Thymus (tissue), 11 donors: Measurements from ENCODE around the gene LRRC43. TPM values are rescaled to one million over a fixed set of nuclear protein-coding genes. Genes with fewer than 3 reads are reported as not detected.
A peak's percentile ranks its signal among the peaks of the same experiment; 100 is the strongest.

ENCODE experiments used
- DNase-seq, 9 donors: peaks; one replicate each; pipeline ENCODE4 v3.0.0-alpha.2; 2013; ENCODE audit warnings: low spot score in 9 of 9, low read depth in 6 of 9, missing footprints in 1 of 9
- H3K27ac ChIP-seq, 2 donors: one replicate each; pipeline ENCODE4 v1.5.1; 2013; ENCODE audit warnings: control low read depth in 1 of 2, low read depth in 1 of 2, low read length in 1 of 2, mild to moderate bottlenecking in 1 of 2, moderate library complexity in 1 of 2
- H3K27me3 ChIP-seq, 2 donors: one replicate each; pipeline ENCODE4 v1.5.1; 2013; ENCODE audit warnings: low read length in 1 of 2; ENCODE audit not compliant: control insufficient read depth in 2 of 2, insufficient read depth in 1 of 2
- H3K36me3 ChIP-seq, 2 donors: one replicate each; pipeline ENCODE4 v1.5.1; 2013; ENCODE audit warnings: low read length in 1 of 2, mild to moderate bottlenecking in 1 of 2, moderate library complexity in 1 of 2; ENCODE audit not compliant: control insufficient read depth in 2 of 2, insufficient read depth in 2 of 2
- H3K4me1 ChIP-seq, 2 donors: one replicate each; pipeline ENCODE4 v1.5.1; 2013; ENCODE audit warnings: low read length in 2 of 2; ENCODE audit not compliant: control insufficient read depth in 2 of 2, insufficient read depth in 2 of 2
- H3K4me3 ChIP-seq, 2 donors: one replicate each; pipeline ENCODE4 v1.5.1; 2013; ENCODE audit warnings: low read length in 2 of 2, control low read depth in 1 of 2, mild to moderate bottlenecking in 1 of 2
- H3K9me3 ChIP-seq, 2 donors: one replicate each; pipeline ENCODE4 v1.5.1; 2013; ENCODE audit warnings: low read length in 1 of 2, mild to moderate bottlenecking in 1 of 2; ENCODE audit not compliant: control insufficient read depth in 2 of 2, insufficient read depth in 1 of 2
- WGBS: extraction: QIAGEN DNeasy Blood & Tissue Kit; methylation state at CpG from one replicate; pipeline ENCODE4 v1.1.7; 2013; 5-methylcytosine and 5-hydroxymethylcytosine counted together
- polyA plus RNA-seq: library from polyadenylated mRNA; stranded (reverse); fragments of 200-250 nt; gene quantifications from one replicate; pipeline ENCODE4 v1.2.3, GENCODE V29; 2013
- total RNA-seq: library from RNA; stranded (reverse); fragments of 120-200 nt; gene quantifications from one replicate; pipeline ENCODE4 v1.2.4, GENCODE V29; 2013
- donor health status: healthy.

The LRRC43 gene
- total and polyA plus RNA-seq, 2 donors = 0.28 to 0.32 TPM

DNA sequence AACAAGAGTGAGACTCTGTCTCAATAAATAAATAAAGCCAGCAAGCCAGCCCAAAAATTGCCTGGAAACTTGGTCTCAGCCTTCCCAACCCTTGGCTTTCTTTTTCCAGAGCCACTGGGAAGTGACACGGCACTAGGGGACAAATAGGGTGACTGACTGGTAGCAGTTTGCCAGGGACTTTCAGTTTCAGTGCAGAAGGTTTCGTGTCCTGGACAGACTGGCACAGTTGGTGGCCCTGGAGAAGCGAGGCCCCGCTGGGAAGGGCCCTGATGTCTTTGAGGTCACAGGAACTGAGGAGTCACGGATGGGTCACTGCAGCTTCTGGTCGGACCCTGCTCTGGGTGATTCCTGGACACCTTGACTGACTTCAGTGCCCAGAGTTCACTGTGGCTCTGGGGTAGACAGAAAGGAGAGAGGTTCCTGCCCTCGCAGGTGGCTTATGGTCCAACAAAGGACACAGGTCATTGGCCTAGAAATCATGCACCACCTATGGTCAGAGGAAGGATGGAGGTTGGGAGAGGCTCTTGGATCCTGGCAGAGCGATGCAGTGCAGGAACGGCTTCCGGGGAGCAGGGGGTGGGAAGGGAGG, 2.7 kb downstream of the LRRC43 start:
- no peak overlapping the region for H3K4me3 ChIP-seq
- peaks cover 3 to 16% of the 10 kb centered on the region in 2 donors for H3K4me1 ChIP-seq
- peaks cover 2 to 28% of the 10 kb centered on the region in 2 donors for H3K27me3 ChIP-seq
- H3K27ac ChIP-seq = no peak overlapping the region
- DNase-seq = no peak
- WGBS = 96% methylated on average over 10 of the region's 10 CpGs
- H3K36me3 ChIP-seq = no peaks in the 10 kb centered on the region
- no peaks in the 10 kb centered on the region for H3K9me3 ChIP-seq

DNA sequence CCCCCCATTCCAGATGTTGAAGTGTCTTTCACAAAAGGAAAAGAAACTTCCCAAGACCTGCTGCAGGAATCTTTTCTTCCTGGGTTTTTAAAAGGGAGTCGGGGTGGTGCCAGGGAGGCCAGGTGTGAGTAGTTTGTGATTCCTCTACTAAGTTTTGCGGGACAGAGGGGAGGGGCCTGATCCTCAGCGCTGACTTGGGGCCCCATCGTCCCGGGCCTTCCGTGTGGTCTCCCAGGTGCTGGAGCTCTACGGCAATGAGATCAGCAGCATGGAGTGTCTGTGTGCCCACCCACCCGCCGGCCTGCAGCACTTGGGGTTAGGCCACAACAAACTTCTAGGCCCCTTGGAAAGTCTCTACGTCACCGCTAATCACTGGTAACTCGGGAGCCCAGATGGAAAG, 4.5 kb downstream of the LRRC43 start:
- Histone ChIP-seq H3K27me3 (peaks cover 2 to 27% of the 10 kb centered on the region in 2 donors), H3K36me3 (no peaks in the 10 kb centered on the region), H3K27ac (no peak overlapping the region), H3K9me3 (no peaks in the 10 kb centered on the region), H3K4me1 (peaks cover 3 to 16% of the 10 kb centered on the region in 2 donors), H3K4me3 (no peak overlapping the region)
- no peak for DNase-seq
- WGBS = 93% methylated on average over 12 of the region's 12 CpGs

DNA sequence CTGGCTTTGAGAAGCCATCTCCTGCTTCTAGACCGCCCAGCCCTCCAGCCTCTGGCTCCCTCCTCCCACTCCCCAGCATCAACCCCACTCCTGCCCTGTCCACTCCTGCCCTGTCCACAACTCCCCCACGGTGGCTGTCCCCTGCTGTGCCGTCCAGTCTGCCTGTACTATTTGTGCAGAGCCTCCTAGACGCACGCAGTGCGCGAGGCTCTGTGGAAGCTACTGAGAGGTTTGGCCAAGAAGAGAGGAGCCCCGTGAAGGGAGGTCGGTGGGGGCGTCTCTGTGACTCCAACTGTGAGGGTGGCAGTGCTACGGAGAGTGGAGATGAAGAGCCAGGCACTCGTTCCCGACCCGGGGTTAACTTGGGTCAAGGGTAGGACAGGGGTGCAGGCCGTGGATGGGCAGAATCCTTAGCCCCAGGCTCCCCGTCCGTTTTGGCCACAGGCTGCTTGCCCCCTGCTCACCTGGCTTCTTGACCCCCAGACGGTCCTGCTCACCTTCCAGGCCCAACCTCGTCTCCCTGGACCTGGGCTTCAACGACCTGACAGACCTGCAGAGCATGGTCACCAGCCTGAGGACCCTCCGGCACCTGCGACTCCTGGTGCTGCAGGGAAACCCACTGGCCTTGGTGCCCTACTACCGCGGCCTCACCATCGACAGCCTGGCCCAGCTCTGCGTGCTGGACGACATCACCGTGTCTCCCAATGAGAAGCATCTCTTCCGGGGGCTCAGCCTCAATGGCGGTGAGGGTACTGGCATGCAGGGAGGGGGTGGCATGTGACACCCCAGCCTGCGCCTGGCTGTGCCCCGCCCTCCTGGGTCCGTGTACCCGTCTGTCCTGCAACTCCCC, 6.9 kb downstream of the LRRC43 start:
- Histone ChIP-seq H3K27me3 (peaks cover 0 to 5% of the 10 kb centered on the region in 2 donors), H3K4me1 (no peaks in the 10 kb centered on the region), H3K36me3 (no peaks in the 10 kb centered on the region), H3K9me3 (no peaks in the 10 kb centered on the region), H3K4me3 (no peak overlapping the region), H3K27ac (no peak overlapping the region)
- no peak for DNase-seq
- whole genome bisulfite sequencing = 97% methylated on average over 34 of the region's 34 CpGs

DNA sequence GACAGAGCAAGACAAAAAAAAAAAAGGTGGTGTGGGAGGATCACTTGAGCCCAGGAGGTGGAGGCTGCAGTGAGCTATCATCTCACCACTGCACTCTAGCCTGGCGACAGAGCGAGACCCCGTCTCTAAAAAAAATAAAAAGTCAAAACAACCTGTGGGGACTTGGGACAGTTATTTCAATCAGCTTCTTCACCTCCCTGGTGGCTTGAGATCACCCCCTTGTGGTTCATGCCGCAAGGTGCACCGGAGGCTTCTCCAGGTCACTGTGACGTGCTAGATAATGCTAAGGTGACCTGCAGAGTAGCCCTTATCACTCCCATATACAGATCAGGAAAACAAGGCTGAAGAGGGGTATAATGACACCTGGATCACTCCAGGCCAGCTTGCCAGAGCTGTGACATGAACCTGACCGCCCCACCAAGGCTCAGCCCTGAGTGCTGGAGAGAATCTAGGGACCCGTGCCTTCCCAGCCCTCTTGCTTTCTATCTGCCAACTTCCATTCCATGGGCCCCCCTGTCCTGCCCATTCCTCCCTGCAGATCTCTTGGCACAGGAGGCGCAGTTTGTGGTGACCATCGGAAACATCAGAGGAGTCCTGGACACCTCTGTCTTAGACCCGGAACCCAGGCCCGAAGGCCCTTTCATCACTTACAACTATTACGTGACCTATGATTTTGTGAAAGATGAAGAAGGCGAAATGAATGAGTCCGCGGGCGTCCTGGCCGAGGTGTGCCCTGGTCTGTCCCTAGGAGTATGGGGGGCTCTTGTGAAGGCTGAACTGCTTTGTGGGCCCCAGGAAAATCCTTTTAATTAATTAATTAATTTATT, 8.1 kb downstream of the LRRC43 start:
- WGBS = 70% methylated on average over 18 of the region's 18 CpGs
- DNase-seq = peak in 7 of 9 donors; percentile 28 to 68 (median 36)
- no peak overlapping the region for H3K27ac ChIP-seq

DNA sequence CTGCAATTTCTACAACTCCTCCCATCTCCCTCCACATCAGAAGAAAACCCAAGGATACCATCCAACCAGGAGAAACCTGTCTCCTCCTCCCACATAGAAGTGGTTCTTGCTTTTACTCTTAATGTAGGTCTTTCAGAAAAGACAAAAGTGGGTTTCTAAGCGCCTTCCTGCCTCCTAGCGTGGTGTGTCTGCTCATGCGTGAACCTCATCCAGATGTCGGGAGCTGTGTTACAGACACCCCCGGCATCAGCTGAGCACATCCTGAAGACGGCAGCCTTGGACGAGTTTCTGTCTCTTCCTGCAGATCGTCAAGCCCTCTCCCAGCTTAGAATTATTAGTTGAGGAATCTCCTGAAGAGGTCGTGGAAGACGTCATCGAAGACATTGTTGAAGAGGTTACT, 9.5 kb downstream of the LRRC43 start:
- no peak overlapping the region for H3K4me3 ChIP-seq
- no peaks in the 10 kb centered on the region for H3K36me3 ChIP-seq
- no peaks in the 10 kb centered on the region for H3K4me1 ChIP-seq
- 93% methylated on average over 11 of the region's 11 CpGs for WGBS
- H3K27ac ChIP-seq = no peak overlapping the region
- no peak for DNase-seq
- H3K27me3 ChIP-seq = peaks cover 0 to 3% of the 10 kb centered on the region in 2 donors
- H3K9me3 ChIP-seq = peaks cover 0 to 4% of the 10 kb centered on the region in 2 donors

More for the DNA sequence above, 8.1 kb downstream of the LRRC43 start:
- no peak overlapping the region for H3K4me3 ChIP-seq
- H3K27me3 ChIP-seq = no peaks in the 10 kb centered on the region
- peaks cover 0 to 4% of the 10 kb centered on the region in 2 donors for H3K9me3 ChIP-seq
- H3K4me1 ChIP-seq = no peaks in the 10 kb centered on the region
- H3K36me3 ChIP-seq = no peaks in the 10 kb centered on the region

DNA sequence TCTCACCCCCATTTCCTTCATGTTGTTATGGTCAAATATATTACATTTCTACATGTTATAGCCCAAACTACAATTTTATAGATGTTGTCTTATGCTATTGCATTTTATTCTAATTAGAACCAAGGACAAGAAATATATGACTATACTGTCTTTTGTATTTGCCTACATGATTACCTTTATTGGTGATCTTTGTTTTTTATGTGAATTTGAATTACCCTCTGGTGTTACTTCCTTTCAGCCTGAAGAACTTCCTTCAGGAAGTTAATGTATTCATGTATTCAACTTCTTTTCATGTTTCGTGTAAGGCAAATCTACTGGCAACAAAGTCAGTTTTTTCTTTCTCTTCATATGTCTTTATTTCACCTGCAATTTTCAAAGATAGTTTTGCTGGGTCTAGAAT, 11.9 kb downstream of the LRRC43 start:
- 93% methylated on average over 1 of the region's 1 CpG for WGBS
- Histone ChIP-seq H3K27me3 (peaks cover 0 to 13% of the 10 kb centered on the region in 2 donors), H3K9me3 (peaks cover 0 to 6% of the 10 kb centered on the region in 2 donors), H3K4me1 (no peaks in the 10 kb centered on the region), H3K4me3 (no peak overlapping the region), H3K36me3 (no peaks in the 10 kb centered on the region), H3K27ac (no peak overlapping the region)
- no peak for DNase-seq

DNA sequence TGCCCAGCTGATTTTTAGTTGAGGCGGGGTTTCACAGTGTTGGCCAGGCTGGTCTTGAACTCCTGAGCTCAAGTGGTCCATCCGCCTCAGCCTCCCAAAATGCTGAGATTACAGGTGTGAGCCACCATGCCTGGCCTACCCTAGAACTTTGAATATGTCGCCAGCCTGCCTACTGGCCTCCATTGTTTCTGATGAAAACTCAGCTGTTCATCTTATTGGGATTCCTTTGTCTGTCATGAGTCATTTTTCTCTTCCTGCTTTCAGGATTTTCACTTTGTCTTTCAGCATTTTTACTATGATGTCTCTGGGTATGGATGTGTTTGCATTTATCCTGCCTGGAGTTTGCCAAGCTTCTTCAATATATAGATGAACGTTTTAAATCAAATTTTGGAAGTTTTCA, 12.5 kb downstream of the LRRC43 start:
- Histone ChIP-seq H3K4me3 (no peak overlapping the region), H3K4me1 (no peaks in the 10 kb centered on the region), H3K36me3 (no peaks in the 10 kb centered on the region), H3K27ac (no peak overlapping the region), H3K27me3 (peaks cover 0 to 19% of the 10 kb centered on the region in 2 donors), H3K9me3 (peaks cover 0 to 8% of the 10 kb centered on the region in 2 donors)
- DNase-seq = no peak
- WGBS = 96% methylated on average over 4 of the region's 4 CpGs

DNA sequence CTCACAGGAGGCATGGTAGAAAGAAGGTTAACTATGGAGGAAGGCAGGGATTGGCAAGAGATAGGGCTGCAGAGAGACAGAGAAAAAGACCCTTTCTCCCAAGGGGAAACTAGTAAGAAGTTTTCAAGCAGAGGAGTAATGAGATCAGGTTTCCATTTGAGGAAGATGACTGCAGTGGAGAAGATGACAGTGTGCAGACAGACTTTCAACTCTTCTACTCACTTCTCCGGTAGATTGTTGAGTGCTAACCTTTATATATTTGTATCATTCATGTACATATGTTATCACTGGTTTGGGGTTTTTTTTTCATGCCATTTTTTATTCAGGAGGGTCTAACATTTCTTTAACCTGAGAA, 14.7 kb downstream of the LRRC43 start:
- no peak for DNase-seq
- Histone ChIP-seq H3K27me3 (peaks cover 16 to 41% of the 10 kb centered on the region in 2 donors), H3K9me3 (peaks cover 0 to 8% of the 10 kb centered on the region in 2 donors), H3K36me3 (no peaks in the 10 kb centered on the region), H3K4me1 (no peaks in the 10 kb centered on the region), H3K27ac (no peak overlapping the region), H3K4me3 (no peak overlapping the region)
- 86% methylated on average over 1 of the region's 1 CpG for WGBS
